VCaP (cell line): ENCODE results near the gene PHF3.
"Not testable (repeated sequence)": the region's sequence is repeated elsewhere in the genome, so short reads cannot be mapped to it uniquely, and the experiment has no call there.

Experiments
- H3K27ac ChIP-seq: fragments of 450-650 bp; 2 replicates; pipeline ENCODE4 v1.5.1; 2017
- CTCF ChIP-seq: fragments of 450-650 bp; conservative IDR thresholded peaks from 2 replicates; pipeline ENCODE4 v1.5.1; 2017; ENCODE audit warnings: mild to moderate bottlenecking, moderate library complexity

Gene PHF3

GRCh38 chr6:63734923-63735322 lies 99.3 kb downstream of the PHF3 start:
- no peak overlapping the region for H3K27ac ChIP-seq
- TF ChIP-seq CTCF, result no peak

DNA sequence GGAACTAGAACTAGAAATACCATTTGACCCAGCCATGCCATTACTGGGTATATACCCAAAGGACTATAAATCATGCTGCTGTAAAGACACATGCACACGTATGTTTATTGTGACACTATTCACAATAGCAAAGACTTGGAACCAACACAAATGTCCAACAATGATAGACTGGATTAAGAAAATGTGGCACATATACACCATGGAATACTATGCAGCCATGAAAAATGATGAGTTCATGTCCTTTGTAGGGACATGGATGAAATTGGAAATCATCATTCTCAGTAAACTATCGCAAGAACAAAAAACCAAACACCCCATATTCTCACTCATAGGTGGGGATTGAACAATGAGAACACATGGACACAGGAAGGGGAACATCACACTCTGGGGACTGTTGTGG lies 102.6 kb downstream of the PHF3 start:
- H3K27ac ChIP-seq, result not testable (repeated sequence)

GRCh38 chr6:63739094-63739687 lies 103.6 kb downstream of the PHF3 start:
- H3K27ac ChIP-seq, result no peak overlapping the region
- TF ChIP-seq CTCF, result no peak

DNA sequence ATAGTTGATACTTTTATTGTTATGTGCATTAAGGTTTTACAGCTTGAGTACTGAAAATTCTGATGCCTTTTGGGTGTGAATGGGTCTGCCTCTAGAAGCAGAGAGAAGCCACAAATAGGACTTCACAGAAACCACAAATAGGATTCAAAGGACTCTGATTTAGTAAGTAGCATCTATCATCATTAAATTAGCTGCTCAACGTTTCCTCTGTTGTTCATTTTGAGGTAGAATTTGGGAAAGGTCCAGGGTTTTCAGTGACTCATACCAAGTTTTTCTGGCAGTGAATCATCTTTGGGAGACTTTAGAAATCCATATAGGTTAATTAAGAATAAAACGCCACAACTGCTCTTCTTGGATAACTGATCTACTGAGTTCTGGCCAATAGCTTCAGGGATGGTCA lies 105.1 kb downstream of the PHF3 start:
- TF ChIP-seq CTCF, result no peak
- H3K27ac ChIP-seq, result no peak overlapping the region

DNA sequence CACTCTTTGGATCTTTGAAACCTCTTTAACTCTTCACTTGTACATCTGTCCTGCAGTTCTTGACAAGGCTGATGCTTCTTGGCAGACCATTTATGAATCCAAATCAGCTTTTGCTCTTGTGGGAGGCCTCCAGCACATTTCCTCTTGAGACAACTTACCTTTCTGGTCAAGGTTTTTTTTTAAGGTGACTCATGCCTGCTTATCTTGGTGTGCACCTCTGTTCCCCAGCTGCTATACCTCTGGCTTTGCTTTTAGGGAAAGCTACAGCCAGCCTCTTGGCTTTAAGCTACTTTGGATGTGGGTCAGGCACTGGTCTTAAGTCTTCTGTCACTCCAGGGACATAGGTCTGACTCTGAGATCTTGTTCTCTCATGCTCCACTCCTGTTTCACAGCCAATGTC lies 106.5 kb downstream of the PHF3 start:
- H3K27ac ChIP-seq, result no peak overlapping the region

GRCh38 chr6:63743691-63744090 lies 108.1 kb downstream of the PHF3 start:
- H3K27ac ChIP-seq, result no peak overlapping the region
- TF ChIP-seq CTCF, result no peak

More for the DNA sequence above, 106.5 kb downstream of the PHF3 start:
- TF ChIP-seq CTCF, result no peak

DNA sequence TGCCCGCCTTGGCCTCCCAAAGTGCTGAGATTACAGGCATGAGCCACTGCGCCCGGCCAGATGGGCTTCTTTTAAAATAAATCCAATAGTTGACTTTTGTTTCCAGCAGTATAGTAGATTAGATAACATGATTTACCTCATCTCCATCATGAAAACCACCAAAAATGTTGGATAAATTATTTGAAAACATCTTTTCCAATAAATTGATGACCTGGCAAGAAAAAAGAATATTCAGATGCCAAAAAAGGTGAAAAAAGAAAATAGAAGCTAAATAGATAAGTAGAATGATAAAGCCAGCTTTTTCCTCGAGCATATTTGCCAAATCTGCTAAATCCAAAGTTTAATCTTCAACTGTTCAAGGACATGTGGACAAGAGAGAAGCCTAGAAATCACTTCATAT lies 109.2 kb downstream of the PHF3 start:
- TF ChIP-seq CTCF, result no peak
- H3K27ac ChIP-seq, result no peak overlapping the region

DNA sequence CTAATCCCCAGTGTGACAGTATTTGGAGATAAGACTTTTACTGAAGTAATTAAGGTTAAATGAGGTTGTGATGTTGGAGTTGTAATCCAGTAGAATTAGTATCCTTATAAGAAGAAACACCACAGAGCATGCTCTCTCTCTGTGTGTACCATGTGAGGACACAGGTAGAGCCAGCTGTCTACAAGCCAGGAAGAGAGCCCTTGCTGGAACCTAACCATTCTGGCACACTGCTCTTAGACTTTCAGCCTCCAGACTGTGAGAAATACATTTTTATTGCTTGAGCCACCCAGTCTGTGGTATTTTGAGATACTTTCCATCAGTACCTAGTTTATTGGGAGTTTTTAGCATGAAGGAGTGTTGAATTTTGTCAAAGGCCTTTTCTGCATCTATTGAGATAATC lies 110.2 kb downstream of the PHF3 start:
- TF ChIP-seq CTCF, result no peak
- H3K27ac ChIP-seq, result no peak overlapping the region
